Endothelial cell of umbilical vein (primary cell): ENCODE measurements around the gene ALG13. TPM values are rescaled to one million over a fixed set of nuclear protein-coding genes. Genes with fewer than 3 reads are reported as not detected.

ENCODE experiments used
- BruUV-seq: library from RNA; stranded (reverse); fragments of 400-500 nt; replicated peaks from 2 replicates; lab custom pipeline; 2021; lab: Mats Ljungman, UMichigan
- CTCF ChIA-PET: fragments of 300-600, 350-600 bp; sonication (Branson Sonifier 250); formaldehyde crosslinking; loops from one replicate; lab custom pipeline; 2021; ENCODE audit warnings: antibody characterized with exemption, inconsistent platforms; lab: Charles Lee
- POLR2A ChIA-PET: fragments of 300-600, 350-600 bp; sonication (Branson Sonifier 250); formaldehyde crosslinking; loops from one replicate; lab custom pipeline; 2021; ENCODE audit warnings: antibody characterized with exemption, inconsistent platforms; lab: Charles Lee
- DNase-seq: peaks from one replicate; pipeline ENCODE4 v3.0.0-alpha.2; 2011; ENCODE audit warnings: low read depth, low spot score
- FAIRE-seq: peaks from 2 replicates; lab custom pipeline; 2011; peaks lifted over from hg19 to GRCh38; lab: Jason Lieb, UNC
- H2AFZ ChIP-seq: 2 replicates; pipeline ENCODE4 v1.6.0; 2012; ENCODE audit warnings: low read depth, low read length, control low read depth, inconsistent platforms
- H3K27ac ChIP-seq: 2 replicates; pipeline ENCODE4 v1.5.1; 2011; ENCODE audit warnings: low read depth, mild to moderate bottlenecking, control low read depth, low read length, moderate library complexity; ENCODE audit not compliant: insufficient read depth
- H3K27me3 ChIP-seq, 2 experiments: 2 replicates each; pipeline versions ENCODE4 v1.6.0 to v1.6.1; 2011; ENCODE audit warnings: low read length in 2 of 2, mixed read lengths in 1 of 2; ENCODE audit not compliant: control insufficient read depth in 2 of 2, insufficient read depth in 2 of 2
- H3K36me3 ChIP-seq, 2 experiments: 2 replicates in 1 of 2; 3 replicates in 1 of 2; pipeline ENCODE4 v1.5.1; 2011; ENCODE audit warnings: low read length in 2 of 2, mild to moderate bottlenecking in 1 of 2, moderate library complexity in 1 of 2; ENCODE audit not compliant: control insufficient read depth in 2 of 2, insufficient read depth in 2 of 2; ENCODE audit errors: extremely low read depth in 1 of 2
- H3K4me1 ChIP-seq: 3 replicates; pipeline ENCODE4 v1.5.1; 2011; ENCODE audit warnings: mild to moderate bottlenecking, low read length; ENCODE audit not compliant: control insufficient read depth, insufficient read depth; ENCODE audit errors: extremely low read depth
- H3K4me2 ChIP-seq: 2 replicates; pipeline ENCODE4 v1.6.1; 2011; ENCODE audit warnings: low read length, control low read depth, mixed read lengths; ENCODE audit not compliant: insufficient read depth
- H3K4me3 ChIP-seq, 3 experiments: fragments of 200-600 bp in 1 of 3; sonication (generic), shearing (Covaris generic) in 1 of 3; replicated peaks in 1 of 3; 2 replicates each; pipeline ENCODE4 v1.5.1; 2011 to 2016; ENCODE audit warnings: control low read depth in 3 of 3, low read length in 3 of 3, mild to moderate bottlenecking in 2 of 3, inconsistent platforms in 1 of 3, low read depth in 1 of 3, moderate library complexity in 1 of 3; ENCODE audit not compliant: insufficient read depth in 1 of 3
- H3K79me2 ChIP-seq: 2 replicates; pipeline ENCODE4 v1.6.0; 2012; ENCODE audit warnings: low read length, inconsistent platforms; ENCODE audit not compliant: control insufficient read depth, insufficient read depth
- H3K9ac ChIP-seq: replicated peaks from 2 replicates; pipeline ENCODE3; 2011; ENCODE audit warnings: low read length, control low read depth; ENCODE audit not compliant: insufficient read depth; ENCODE audit errors: extremely low read depth
- H3K9me1 ChIP-seq: replicated peaks from 3 replicates; pipeline ENCODE4 v1.6.0; 2011; ENCODE audit warnings: mild to moderate bottlenecking, low read length; ENCODE audit not compliant: control insufficient read depth, insufficient read depth; ENCODE audit errors: extremely low read depth
- H3K9me3 ChIP-seq: replicated peaks from 2 replicates; pipeline ENCODE4 v1.5.1; 2012; ENCODE audit warnings: low read length, inconsistent platforms; ENCODE audit not compliant: control insufficient read depth, insufficient read depth
- H4K20me1 ChIP-seq: replicated peaks from 2 replicates; pipeline ENCODE3; 2011; ENCODE audit warnings: mild to moderate bottlenecking, low read length; ENCODE audit not compliant: control insufficient read depth, insufficient read depth; ENCODE audit errors: extremely low read depth
- EZH2 ChIP-seq: IDR thresholded peaks from 2 replicates; pipeline ENCODE4 v1.6.1; 2012; ENCODE audit warnings: borderline replicate concordance, low read depth, mild to moderate bottlenecking, moderate library complexity, low read length, inconsistent platforms; ENCODE audit not compliant: severe bottlenecking
- FOS ChIP-seq: IDR thresholded peaks from 2 replicates; pipeline ENCODE4 v1.6.1; 2011; ENCODE audit warnings: mild to moderate bottlenecking, low read length, moderate library complexity, borderline replicate concordance; ENCODE audit not compliant: insufficient read depth
- GATA2 ChIP-seq: IDR thresholded peaks from 2 replicates; pipeline ENCODE4 v1.7.0; 2011; ENCODE audit warnings: low read depth, mild to moderate bottlenecking, moderate library complexity, mixed read lengths, low read length; ENCODE audit not compliant: insufficient read length, insufficient read depth
- JUN ChIP-seq: IDR thresholded peaks from 2 replicates; pipeline ENCODE4 v1.6.1; 2011; ENCODE audit warnings: borderline replicate concordance, low read depth; ENCODE audit not compliant: insufficient read length, insufficient read depth
- MYC ChIP-seq: IDR thresholded peaks from one replicate; pipeline ENCODE4 v1.6.1; 2011; ENCODE audit warnings: mild to moderate bottlenecking, low read depth, low read length
- POLR2A ChIP-seq: IDR thresholded peaks from 2 replicates; pipeline ENCODE4 v1.6.1; 2012; ENCODE audit warnings: low read depth, mild to moderate bottlenecking, control low read depth, low read length
- POLR2AphosphoS5 ChIP-seq: IDR thresholded peaks from 2 replicates; pipeline ENCODE4 v1.6.1; 2012; ENCODE audit warnings: low read depth, mild to moderate bottlenecking, control low read depth, low read length, moderate library complexity; ENCODE audit not compliant: insufficient read depth
- dilution Hi-C: fragments of 300-500 bp; cut with MboI; formaldehyde crosslinking; loops from one replicate; pipeline ENCODE4 v1.15.0; 2019; ENCODE audit warnings: low sequenced_read_pairs; ENCODE audit not compliant: extremely low pct_ligation_motif_present
- intact Hi-C: fragments of 100-400 bp; cut with micrococcal nuclease; formaldehyde crosslinking; loops from one replicate; pipeline ENCODE4 v1.10.0; 2022
- polyA plus RNA-seq, 4 experiments: library from polyadenylated mRNA; depleted of rRNA in 3 of 4; stranded (reverse) in 3 of 4; unstranded in 1 of 4; fragments of >200 nt; gene quantifications; 2 replicates each; pipeline versions ENCODE4 v1.2.1 to v1.2.3, GENCODE V29; 2011 to 2012; ENCODE audit warnings: missing spikeins in 1 of 4
- total RNA-seq: library from RNA; stranded (reverse); gene quantifications from 2 replicates; pipeline ENCODE4 v1.2.3, GENCODE V29; 2021
- TF ChIP-seq, protein P1 (sequence below), 2 donors: IDR thresholded peaks; 1 replicate in 1 of 2; 2 replicates in 1 of 2; pipeline ENCODE4 v1.5.1; 2011; ENCODE audit warnings: low read length in 2 of 2, mild to moderate bottlenecking in 2 of 2, moderate library complexity in 2 of 2, control low read depth in 1 of 2, inconsistent platforms in 1 of 2, low read depth in 1 of 2; ENCODE audit not compliant: insufficient read depth in 1 of 2; ENCODE audit errors: extremely low read depth in 1 of 2
- TF ChIP-seq, protein P2 (sequence below): IDR thresholded peaks from 2 replicates; pipeline ENCODE4 v1.6.1; 2011; ENCODE audit not compliant: insufficient read depth, insufficient read length

ALG13 gene
- total and polyA plus RNA-seq, 2 donors (not counting 3 experiments of a cell fraction or from before 2014, with no cell fraction given): 37.9 to 59.2 TPM

- Histone ChIP-seq H3K4me3 (no peak overlapping the region), H3K79me2 (no peaks in the 10 kb centered on the region), H3K27me3 (no peaks in the 10 kb centered on the region), H4K20me1 (no peaks in the 10 kb centered on the region), H3K9me1 (no peaks in the 10 kb centered on the region), H3K36me3 (no peaks in the 10 kb centered on the region), H3K9me3 (no peaks in the 10 kb centered on the region), H2AFZ (no peak overlapping the region), H3K27ac (no peak overlapping the region), H3K4me2 (no peak overlapping the region), H3K4me1 (no peaks in the 10 kb centered on the region), H3K9ac (no peak overlapping the region)
- TF ChIP-seq, protein P1, sequence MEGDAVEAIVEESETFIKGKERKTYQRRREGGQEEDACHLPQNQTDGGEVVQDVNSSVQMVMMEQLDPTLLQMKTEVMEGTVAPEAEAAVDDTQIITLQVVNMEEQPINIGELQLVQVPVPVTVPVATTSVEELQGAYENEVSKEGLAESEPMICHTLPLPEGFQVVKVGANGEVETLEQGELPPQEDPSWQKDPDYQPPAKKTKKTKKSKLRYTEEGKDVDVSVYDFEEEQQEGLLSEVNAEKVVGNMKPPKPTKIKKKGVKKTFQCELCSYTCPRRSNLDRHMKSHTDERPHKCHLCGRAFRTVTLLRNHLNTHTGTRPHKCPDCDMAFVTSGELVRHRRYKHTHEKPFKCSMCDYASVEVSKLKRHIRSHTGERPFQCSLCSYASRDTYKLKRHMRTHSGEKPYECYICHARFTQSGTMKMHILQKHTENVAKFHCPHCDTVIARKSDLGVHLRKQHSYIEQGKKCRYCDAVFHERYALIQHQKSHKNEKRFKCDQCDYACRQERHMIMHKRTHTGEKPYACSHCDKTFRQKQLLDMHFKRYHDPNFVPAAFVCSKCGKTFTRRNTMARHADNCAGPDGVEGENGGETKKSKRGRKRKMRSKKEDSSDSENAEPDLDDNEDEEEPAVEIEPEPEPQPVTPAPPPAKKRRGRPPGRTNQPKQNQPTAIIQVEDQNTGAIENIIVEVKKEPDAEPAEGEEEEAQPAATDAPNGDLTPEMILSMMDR (IDR thresholded peaks at IDR 0.05; ENCODE audit: extremely low read depth in 1 of 2, insufficient read depth in 1 of 2, low read depth in 1 of 2, low read length in 2 of 2): no peak
- TF ChIP-seq FOS (no peak), JUN (no peak), GATA2 (no peak), EZH2 (no peak), MYC (no peak), POLR2A (no peak), POLR2AphosphoS5 (no peak)
- TF ChIP-seq, protein P2, sequence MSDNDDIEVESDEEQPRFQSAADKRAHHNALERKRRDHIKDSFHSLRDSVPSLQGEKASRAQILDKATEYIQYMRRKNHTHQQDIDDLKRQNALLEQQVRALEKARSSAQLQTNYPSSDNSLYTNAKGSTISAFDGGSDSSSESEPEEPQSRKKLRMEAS: no peak
- DNase-seq: no peak
- no TSS peak for BruUV-seq
- intact Hi-C loops (no loop called here), dilution Hi-C loops (no loop called here)
- CTCF ChIA-PET: no interaction called here
- no peak for FAIRE-seq
- POLR2A ChIA-PET: no interaction called here
These were observed 97.6 kb downstream of the ALG13 start for GRCh38 chrX:111778591-111778990.
